ENCODE data around the gene SPNS2. TPM values are rescaled to one million over a fixed set of nuclear protein-coding genes. Genes with fewer than 3 reads are reported as not detected.

SPNS2 gene
- total RNA-seq, 1 donor from 2014 or later = 12.4 TPM

DNA sequence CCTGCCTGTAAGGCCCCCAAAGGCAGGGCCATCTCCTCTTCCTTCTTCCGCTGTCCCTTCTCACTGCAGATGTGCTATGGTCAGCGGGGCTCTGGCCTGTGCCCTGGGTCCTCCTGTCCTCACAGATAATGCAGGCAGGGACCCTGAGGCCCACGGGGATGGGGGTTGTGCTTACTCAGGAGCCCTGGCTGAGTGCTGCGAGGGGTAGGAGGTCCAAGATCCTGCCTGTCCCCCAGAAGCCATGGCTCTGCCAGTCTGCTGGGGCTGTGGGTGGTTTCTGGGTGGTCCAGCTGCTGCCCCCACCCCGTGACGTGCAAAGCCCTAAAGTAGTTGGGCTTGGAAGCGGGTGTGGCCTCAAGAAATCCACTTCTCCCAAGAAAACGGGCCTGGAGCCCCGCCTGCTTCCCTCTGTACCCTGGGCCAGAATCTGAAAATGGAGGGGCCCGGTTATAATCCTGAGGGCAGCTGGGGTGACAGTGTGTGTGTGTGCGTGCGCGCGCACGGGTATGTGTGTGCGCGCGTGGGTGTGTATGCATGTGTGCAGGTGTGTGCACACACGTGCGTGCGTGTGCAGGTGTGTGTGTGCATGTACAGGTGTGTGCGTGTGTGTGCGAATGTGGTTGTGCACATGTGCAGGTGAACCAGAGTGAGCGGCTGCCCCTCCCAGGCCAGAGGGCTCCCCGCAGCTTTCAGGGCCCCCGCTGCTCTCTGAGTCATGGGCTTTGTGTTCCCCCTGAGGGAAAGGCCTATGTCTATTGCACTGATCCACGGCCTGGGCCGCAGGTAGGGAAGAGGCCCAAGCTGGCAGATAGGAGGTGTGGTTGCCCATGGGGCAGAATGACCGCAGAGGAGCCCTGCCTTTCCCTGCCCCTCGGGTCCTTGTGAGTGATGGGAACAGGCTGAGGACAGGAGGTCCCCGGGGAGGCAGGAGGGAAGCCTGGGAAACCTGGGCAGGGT is 13.8 kb downstream of the SPNS2 start:
- ATAC-seq = no peak
- intact Hi-C loops (cut with DNase I) = no loop called here
- peak; percentile 58 for DNase-seq (ENCODE audit: missing footprints)

DNA sequence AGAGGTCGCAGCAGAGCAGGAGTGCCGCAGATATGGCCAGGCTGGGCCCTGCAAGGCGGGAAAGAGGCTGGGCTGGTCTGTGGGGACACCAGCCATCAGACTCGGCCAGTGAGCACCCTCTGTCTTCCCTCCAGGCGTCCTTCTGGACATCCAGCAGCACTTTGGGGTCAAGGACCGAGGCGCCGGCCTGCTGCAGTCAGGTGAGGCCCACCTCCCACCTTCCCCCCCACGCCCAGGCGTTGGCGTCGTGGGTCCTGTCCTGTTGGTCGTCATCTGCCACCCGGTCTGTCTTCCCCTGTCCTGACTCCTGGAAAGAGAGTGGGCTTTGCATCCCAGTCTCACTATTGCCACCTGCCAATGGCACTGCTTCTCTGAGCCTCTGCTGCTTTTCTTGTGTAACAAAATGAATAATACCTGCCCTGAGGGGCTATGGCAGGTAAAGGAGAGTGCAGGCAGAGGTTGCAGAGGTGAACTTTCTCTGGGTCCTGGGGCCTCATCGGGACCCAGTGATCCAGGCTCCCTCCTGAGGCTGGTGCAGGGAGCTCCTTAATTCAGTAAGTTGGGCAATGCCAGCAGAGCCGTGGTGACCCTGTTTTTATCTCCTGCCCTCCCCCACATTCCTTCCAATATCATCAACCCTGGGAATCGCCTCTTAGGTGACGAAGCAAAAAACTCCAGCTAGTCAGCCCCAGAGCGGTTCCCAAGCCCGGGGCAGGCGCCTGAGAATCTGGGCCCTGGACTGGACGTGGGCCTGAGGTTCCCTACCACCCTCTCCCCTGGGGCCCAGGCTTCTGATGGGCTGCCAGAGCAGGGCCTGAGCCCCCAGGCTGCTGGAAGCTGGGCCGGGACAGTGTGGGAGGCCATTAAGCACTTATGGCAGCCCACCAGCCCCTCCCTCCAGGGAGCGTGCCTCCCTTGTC is 14.7 kb downstream of the SPNS2 start:
- peak; percentile 40 for DNase-seq (ENCODE audit: missing footprints)
- ATAC-seq = no peak
- intact Hi-C loops (cut with DNase I) = no loop called here

DNA sequence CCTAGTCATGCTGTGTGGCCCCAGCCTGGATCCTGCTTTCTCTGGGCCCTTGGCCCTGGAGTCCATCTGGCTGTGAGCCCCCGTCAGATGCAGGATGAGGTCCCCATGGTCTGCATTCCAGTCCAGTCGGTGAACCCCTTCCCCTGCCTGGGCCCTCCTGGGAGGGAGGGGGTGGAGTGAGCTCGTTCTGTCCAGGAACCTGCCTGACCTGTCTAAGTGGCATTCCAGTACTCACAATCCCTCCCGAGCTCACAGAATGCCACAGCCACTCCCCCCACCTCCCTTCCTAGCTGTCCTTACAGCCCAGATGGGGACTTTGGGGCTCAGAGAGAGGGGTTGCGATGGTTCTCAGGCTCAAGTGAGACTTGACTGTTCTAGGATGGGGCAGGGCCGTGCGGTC is 15.5 kb downstream of the SPNS2 start:
- intact Hi-C loops (cut with DNase I) = no loop called here
- ATAC-seq (no peak), DNase-seq (ENCODE audit: missing footprints) (no peak)

DNA sequence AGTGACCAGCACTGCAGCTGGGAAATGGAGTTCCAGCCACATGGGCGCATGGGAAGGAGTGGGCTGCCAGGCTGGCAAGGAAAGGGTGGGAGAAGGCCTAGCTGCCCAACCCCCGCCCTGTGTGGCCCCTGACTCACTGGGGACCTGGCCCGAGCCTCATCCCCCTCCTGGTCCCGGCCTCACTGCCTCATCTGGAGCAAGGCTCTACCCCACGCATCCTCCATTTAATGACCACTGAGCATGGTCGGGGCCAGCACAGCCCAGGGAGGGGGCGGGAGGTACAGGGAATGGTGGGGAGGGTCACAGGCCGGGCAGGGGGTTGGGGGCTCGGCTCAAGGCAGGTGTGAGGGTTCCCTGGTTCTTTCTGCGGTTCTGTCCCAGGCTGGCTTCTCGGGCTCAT is 16.1 kb downstream of the SPNS2 start:
- peak; percentile 47 for DNase-seq (ENCODE audit: missing footprints)
- no peak for ATAC-seq

DNA sequence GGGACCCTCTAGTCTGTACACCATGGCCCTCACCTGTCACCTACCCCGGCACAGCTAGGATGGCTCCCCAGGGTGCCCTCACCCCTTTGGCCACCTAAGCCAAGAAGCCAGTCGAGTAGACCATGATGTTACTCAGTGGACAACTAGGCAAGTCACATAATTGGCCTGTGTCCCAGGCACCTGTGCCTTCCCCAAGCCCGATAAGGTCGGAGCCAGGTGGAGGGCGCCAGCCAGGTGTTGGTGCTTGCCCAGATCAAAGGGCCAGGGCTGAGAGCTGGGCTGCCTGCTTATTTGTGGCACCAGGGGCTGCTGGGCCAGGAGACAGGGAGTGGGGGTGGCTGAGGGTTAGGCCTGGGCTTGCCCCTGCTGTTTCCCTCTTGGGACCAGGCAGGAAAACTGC is 16.8 kb downstream of the SPNS2 start:
- DNase-seq (ENCODE audit: missing footprints) (peak; percentile 26), ATAC-seq (no peak)
- intact Hi-C loops (cut with DNase I) = no loop called here

More for the DNA sequence above, 16.1 kb downstream of the SPNS2 start:
- intact Hi-C loops (cut with DNase I) = no loop called here

DNA sequence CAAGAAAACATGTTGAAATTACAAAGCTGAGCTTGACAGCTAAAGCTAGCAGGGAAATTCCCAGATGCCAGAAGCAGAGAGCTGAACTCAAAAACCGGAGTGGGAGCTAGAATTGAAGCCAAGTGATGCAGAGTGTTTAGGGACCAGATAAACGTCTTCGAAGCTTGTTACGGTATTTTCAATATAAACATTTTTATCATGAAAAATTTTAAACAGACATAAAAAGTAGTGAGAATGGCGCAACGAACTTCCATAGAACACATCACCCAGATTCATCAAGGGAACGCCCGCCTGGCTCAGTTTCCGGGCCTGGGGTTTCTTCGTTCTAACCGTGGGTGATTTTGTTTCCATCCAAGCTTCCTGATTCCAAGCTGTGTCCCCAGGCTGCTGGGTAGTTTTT is 18.1 kb downstream of the SPNS2 start:
- intact Hi-C loops (cut with DNase I) = no loop called here
- peak; percentile 50 for DNase-seq (ENCODE audit: missing footprints)
- ATAC-seq = no peak

DNA sequence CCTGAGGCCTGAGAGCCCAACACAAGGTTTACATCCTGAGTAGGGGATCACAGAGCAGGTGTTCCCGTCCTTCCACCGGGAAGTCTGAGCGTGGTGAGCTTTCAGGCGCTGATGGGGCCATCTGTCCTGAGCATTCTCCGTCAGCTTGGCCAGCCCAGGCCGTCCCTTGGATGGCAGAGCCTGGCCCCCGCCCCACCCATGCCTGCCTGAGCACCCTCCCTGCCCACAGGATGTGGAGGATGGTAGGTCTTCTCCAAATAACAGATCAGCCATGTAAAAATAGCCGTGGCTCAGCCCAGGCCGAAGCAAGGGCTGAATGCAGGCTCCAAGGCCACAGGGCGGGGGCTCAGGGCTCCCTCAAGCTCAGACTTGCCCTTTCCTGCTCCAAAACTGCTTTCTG is 20.2 kb downstream of the SPNS2 start:
- DNase-seq (ENCODE audit: missing footprints) = peak; percentile 44
- intact Hi-C loops (cut with DNase I) = no loop called here
- peak; percentile 27 for ATAC-seq

DNA sequence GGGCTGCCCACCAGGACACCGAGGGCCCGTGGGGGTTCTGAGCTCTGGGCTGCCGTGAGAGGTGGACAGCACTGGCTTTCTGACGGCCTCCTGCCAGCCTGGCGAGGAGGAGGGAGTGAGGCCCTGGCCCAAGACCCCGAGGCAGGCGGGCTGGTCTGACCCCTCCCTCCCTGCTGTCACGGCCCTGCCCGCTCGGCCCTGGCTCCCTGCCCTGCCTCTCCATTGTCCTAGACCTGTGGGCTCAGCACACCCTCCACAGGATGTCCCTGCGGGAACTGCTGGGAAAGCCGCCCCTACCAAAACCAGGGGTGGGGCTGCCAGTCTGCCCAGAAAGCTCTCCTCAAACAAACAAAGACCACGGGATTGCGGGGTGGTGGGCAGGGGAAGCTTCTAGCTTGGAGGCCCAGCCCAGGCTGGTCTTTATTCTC is 20.7 kb downstream of the SPNS2 start:
- intact Hi-C loops (cut with DNase I) = no loop called here
- DNase-seq (ENCODE audit: missing footprints) (peak; percentile 78), ATAC-seq (peak; percentile 26)

DNA sequence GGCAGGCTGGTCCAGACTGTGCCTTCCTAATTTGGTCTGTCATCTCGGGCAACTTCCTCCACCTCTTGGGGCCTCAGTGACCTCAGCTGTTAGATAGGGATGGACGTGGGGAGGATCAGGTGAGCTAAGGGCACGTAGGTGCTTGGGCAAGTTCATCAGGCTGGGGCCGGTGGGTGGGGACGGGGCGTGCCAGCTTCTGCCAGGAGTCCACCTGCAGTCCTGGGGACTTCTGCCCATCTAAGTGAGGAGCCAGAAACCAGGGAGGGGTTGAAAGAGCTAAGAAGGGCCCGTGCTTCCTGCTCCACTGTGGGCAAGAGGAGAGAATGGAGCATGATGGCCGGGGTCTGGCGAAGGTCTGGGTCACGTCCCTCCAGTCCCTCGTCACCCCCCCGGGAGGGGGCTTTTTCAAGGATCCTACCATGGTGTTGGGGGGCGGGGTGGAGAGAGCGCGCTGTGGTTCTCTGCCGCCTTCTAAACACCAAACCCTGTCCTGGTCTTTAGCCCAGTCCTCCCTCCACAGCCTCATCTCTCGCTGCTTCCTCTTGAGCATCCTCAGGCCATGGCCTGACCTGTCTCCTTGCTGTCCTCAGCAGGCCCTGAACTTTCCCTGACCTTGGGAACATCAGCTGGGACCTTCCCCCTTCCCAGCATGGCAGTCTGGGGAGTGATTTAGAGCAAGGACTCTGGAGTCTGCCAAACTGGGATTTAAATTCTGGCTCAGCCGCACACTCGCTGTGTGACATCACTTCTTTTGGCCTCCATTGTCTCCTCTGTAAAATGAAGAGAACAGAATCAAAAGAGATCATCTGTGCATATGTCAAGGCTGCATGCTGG is 21.6 kb downstream of the SPNS2 start:
- intact Hi-C loops (cut with DNase I) = no loop called here
- no peak for ATAC-seq
- DNase-seq (ENCODE audit: missing footprints) = no peak

DNA sequence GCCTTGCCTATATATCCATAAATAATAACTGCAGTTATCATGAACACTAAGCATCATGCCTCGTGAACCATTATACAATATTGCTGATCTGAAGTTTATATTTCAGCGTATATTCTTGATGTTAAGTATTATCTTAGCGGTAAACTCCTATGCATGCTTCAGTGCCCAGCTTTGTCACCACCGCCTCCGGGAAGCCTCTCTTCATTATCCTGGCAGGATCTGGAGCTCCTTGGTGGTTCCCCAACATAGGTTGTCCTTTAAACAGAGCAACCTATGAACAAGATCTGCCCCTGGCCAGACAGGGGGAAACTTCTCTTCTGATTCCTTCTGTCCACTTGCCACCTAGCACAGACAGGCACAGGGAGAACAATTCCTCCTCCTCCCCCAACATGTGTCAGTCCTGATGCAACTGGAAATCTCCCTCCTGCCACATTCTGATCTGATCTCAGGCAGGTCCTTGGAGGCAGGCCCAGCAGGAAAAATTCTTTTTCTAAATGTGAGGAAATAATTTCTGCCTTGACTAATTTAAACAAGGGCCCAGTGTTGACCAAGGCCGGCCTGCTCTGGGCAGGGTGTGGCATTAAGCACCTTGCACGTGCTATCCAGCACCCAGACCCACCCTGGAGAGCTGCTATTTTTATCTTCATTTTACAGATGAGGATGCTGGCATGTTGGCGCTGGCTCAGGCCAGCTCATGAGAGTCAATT is 22.4 kb downstream of the SPNS2 start:
- intact Hi-C loops (cut with DNase I) = no loop called here
- DNase-seq (ENCODE audit: missing footprints) (no peak), ATAC-seq (no peak)

DNA sequence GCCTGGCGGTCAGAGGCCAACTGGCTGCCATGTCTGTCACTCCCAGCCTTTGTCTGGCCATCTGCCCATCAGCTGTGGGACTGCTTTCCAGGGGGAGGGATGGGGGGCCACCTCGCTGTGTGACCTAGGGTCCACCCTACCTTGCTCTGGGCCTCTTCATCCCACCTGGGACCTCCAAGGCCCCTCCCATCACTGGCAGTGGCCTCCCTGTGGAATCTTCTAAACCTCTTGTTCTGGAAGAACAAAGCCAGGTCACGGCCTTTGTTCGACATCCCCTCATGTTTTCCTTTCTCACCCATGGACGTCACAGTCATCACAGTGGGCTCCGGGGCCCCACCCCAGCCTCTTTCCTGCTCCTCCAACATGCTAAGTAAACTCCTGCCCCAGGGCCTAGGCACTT is 24.0 kb downstream of the SPNS2 start:
- no peak for DNase-seq (ENCODE audit: missing footprints)
- no peak for ATAC-seq
- intact Hi-C loops (cut with DNase I) = no loop called here

DNA sequence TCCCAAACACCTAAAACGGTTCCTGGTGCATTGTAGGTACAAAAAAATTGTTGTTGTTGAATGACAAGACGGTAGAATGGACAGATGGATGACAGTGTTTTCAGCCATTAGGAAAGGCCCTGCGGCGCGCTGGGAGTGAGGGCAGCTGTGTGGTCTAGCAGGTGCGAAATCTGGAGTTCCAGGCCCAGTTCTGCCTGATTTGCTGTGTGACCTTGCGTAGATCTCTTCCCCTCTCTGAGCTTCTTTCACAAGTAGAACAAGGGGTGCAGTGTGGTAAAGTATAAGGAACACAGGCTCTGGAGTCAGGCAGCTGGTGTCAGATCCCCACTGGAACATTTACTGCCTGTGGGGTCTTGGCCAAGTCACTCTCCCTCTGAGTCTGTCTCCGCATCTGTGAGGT is 25.3 kb downstream of the SPNS2 start:
- ATAC-seq = no peak
- DNase-seq (ENCODE audit: missing footprints) = no peak
- intact Hi-C loops (cut with DNase I) = no loop called here

DNA sequence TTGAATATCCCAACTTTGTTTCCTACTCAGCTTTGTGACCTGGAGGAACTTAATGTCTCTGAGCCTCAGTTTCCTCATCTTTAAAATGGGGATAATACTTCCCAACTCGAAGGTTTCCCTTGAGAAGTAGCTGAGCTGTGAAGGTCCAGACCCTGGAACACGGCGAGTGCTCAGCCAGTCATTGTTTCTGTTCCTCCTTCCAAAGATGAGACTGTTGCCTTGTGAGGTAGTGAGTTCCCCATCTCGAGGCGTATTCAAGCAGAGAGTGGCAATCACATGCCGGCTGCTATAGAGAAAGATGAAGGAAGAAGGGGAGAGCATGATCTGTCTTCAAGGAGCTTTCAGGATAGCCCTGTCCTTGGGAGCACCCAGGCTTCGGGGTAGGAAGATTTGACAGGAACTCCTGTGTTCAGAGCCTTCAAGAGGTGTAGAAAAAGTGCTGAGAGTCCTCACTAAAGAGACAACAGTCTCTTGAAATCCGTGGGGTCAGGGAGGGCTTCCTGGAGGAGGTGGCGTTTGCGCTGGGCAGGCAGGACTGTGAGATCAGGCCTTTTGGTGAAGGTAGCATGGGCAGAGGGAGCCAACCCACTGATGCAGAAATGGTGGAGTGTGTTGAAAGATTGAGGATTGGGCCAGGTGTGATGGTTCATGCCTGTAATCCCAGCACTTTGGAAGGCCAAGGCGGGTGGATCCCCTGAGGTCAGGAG is 27.2 kb downstream of the SPNS2 start:
- ATAC-seq (no peak), DNase-seq (ENCODE audit: missing footprints) (no peak)
- intact Hi-C loops (cut with DNase I) = no loop called here

DNA sequence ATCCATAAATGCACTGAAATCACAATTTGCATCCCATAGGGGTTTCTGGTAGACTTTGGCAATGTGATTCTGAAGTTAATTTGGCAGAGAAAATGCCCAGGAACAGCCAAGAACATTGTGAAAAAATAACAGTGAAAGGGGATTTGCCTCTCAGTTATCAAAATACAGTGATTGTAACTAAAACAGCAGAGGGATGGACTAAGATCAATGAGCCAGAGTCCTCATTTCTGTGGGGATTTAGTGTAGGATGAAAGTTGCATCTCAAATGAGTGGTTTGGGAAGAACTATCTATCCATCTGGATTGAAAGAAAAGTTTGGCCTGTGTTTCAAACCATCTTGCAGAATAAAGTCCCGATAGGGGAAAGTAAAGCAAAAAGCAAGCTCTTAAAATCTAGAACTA is 28.5 kb downstream of the SPNS2 start:
- intact Hi-C loops (cut with DNase I) = no loop called here
- ATAC-seq (peak; percentile 46), DNase-seq (ENCODE audit: missing footprints) (no peak)

DNA sequence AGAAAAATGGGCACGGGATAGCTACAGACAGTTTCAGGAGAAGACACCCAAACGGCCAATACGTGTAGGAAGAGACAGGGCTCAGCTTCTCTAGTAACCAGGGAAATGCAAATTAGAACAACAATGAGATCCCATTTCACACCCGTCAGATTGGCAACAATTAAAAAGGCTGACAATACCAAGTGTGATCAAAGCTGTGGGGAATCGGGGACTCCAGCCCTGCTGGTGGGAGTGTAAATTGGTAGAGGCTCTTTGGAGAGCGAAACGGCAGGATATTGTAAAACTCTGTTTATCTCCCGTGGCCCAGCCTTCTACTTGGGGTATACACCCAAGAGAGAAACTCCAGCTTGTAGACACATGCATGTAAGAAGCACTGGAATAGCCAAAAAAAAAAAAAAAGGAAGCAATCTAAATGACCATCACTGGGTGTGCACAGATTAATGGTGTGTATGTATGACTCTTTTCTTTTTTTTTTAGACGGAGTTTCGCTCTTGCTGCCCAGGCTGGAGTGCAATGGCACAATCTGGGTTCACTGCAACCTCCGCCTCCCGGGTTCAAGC is 29.0 kb downstream of the SPNS2 start:
- DNase-seq (ENCODE audit: missing footprints) = no peak
- peak; percentile 27 for ATAC-seq
- intact Hi-C loops (cut with DNase I) = no loop called here

DNA sequence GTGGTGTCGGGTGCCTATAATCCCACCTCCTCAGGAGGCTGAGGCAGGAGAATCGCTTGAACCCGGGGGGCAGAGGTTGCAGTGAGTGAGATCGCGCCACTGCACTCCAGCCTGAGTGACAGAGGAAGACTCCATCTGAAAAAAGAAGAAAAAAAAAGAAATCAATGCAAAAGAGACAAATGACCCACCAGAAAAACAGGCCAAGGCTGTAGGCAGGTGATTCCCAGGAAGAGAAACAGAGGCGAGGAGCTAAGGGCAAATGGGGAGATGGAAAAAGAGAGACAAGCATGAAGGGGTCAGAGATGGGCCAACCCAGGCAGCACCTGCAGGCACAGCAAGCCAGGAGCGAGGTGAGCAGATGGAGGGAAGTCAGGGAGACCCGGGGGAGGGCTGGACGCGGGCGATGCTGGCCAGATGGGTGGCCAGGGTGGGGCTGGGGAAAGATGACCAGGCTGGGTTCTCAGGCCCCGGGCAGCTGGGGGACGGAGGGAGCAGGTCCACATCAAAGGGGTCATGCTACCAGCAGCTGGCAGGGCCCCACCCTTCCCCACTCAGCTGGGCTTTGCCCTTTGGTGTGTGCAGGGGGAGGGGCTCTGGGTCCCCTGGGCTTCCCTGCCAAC is 31.0 kb downstream of the SPNS2 start:
- ATAC-seq = no peak
- DNase-seq (ENCODE audit: missing footprints) = no peak
- intact Hi-C loops (cut with DNase I) = loop anchor here (2.0 to 10.0 kb wide), 2 partner anchors 19 to 55 kb away; no protein-coding TSS in a partner anchor

Measured in Right ventricle myocardium inferior (tissue), 1 donor.